ENCODE measurements around the gene GFRA4.

DNA sequence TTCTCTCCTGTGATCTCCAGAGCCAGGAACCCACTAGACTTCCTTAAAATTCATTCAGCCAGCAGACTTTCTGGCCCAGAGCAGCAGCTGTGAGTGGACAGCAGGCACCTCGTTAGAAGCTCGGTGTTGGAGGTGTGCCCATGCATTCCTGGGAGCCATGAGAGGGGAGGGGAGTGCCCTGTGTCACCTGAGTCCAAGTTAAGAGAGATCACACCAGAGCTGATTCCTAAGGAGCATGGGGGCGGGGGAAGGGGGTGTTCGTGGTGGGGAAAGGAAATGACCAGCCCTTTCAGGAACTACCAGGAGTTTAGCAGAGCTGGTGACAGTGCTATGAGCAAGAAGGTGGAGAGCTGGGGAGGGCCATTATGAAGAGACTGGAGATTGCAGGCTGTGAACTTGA is 46.9 kb downstream of the GFRA4 start:
- TF ChIP-seq, protein P1, sequence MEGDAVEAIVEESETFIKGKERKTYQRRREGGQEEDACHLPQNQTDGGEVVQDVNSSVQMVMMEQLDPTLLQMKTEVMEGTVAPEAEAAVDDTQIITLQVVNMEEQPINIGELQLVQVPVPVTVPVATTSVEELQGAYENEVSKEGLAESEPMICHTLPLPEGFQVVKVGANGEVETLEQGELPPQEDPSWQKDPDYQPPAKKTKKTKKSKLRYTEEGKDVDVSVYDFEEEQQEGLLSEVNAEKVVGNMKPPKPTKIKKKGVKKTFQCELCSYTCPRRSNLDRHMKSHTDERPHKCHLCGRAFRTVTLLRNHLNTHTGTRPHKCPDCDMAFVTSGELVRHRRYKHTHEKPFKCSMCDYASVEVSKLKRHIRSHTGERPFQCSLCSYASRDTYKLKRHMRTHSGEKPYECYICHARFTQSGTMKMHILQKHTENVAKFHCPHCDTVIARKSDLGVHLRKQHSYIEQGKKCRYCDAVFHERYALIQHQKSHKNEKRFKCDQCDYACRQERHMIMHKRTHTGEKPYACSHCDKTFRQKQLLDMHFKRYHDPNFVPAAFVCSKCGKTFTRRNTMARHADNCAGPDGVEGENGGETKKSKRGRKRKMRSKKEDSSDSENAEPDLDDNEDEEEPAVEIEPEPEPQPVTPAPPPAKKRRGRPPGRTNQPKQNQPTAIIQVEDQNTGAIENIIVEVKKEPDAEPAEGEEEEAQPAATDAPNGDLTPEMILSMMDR (IDR thresholded peaks at IDR 0.05), result no peak
- no peak for TF ChIP-seq POLR2A (IDR thresholded peaks at IDR 0.05)
